Measurements from ENCODE around the gene GABRB1. TPM values are rescaled to one million over a fixed set of nuclear protein-coding genes. Genes with fewer than 3 reads are reported as not detected.

GABRB1 gene
- total and polyA plus RNA-seq, 2 experiments from 2014 or later, result not detected

- H3K79me2 ChIP-seq (ENCODE audit: insufficient read depth), result peaks cover 28% of the 10 kb centered on the region
- H3F3A ChIP-seq (ENCODE audit: insufficient read depth), result peaks cover 9% of the 10 kb centered on the region
- no peaks in the 10 kb centered on the region for H3K9me3 ChIP-seq (ENCODE audit: low read depth)
- H3K27me3 ChIP-seq (replicated peaks; ENCODE audit: insufficient read depth), result no peaks in the 10 kb centered on the region
- no peaks in the 10 kb centered on the region for H4K20me1 ChIP-seq (ENCODE audit: insufficient read depth)
- 66 to 74% methylated on average over 2 of the region's 2 CpGs for WGBS, 2 experiments (ENCODE audit: low coverage in 1 of 2, low lambda C conversion rate in 2 of 2, missing lambda C conversion rate in 2 of 2)
- no peak overlapping the region for H2AFZ ChIP-seq
- H3K4me1 ChIP-seq (ENCODE audit: insufficient read depth), result peaks cover 22% of the 10 kb centered on the region
- TF ChIP-seq EZH2 (IDR thresholded peaks at IDR 0.05; ENCODE audit: insufficient read depth, poor library complexity, severe bottlenecking) (no peak), EZH2phosphoT487 (IDR thresholded peaks at IDR 0.05; ENCODE audit: insufficient read depth, low read depth) (no peak)
- H3K4me3 ChIP-seq, result no peak overlapping the region
- DNase-seq, result no peak
- no peak overlapping the region for H3K4me2 ChIP-seq (ENCODE audit: unreplicated experiment)
- no peaks in the 10 kb centered on the region for H3K36me3 ChIP-seq (ENCODE audit: low read depth)
- H3K9me2 ChIP-seq (ENCODE audit: insufficient read depth), result no peaks in the 10 kb centered on the region
- no peak overlapping the region for H3K9ac ChIP-seq
- no peak overlapping the region for H3K27ac ChIP-seq
- in situ Hi-C loops (cut with MboI), result no loop called here
Observed at GRCh38 chr4:47465004-47465403, 433.6 kb downstream of the GABRB1 start.

DNA sequence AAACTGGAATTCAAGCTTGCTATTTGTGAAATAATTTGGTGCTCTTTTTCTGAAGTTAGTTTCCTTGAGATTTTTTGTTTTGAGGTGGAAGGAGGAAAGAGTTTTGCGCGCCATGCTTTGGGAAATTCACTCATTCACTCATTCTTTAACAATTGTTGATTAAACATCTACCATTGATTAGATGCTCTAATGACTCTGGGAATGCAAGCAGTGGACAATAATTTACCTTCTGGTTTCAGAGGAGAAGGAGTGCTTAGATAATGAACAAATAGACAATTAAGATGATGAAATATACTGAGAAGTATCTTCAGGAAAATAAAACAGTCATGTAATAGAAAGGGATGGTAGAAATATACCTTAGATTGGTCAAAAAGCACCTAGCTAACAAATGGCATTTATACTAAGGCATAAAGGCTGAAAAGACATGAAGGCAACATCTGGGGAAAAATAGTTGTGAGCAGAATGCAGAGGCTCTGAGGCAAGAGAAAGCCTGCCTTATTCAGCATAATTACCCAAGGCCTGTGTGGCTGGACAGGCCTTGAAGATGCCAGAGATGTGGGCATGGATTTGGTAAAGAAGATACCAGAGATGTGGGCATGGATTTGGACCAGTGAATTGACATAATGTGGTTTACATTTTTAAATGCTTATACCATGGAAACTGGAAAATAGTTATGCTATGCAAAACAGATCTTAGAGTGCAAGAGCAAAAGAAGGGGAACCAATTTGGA, 434.9 kb downstream of the GABRB1 start:
- Histone ChIP-seq H3K4me3 (no peak overlapping the region), H3K4me1 (ENCODE audit: insufficient read depth) (peaks cover 32% of the 10 kb centered on the region), H3K27ac (no peak overlapping the region), H3K27me3 (replicated peaks; ENCODE audit: insufficient read depth) (no peaks in the 10 kb centered on the region), H3K9ac (no peak overlapping the region), H3K9me3 (ENCODE audit: low read depth) (no peaks in the 10 kb centered on the region), H3K4me2 (ENCODE audit: unreplicated experiment) (no peak overlapping the region), H4K20me1 (ENCODE audit: insufficient read depth) (no peaks in the 10 kb centered on the region), H3K36me3 (ENCODE audit: low read depth) (no peaks in the 10 kb centered on the region), H2AFZ (no peak overlapping the region), H3K79me2 (ENCODE audit: insufficient read depth) (peaks cover 19% of the 10 kb centered on the region), H3F3A (ENCODE audit: insufficient read depth) (peaks cover 15% of the 10 kb centered on the region), H3K9me2 (ENCODE audit: insufficient read depth) (no peaks in the 10 kb centered on the region)
- TF ChIP-seq EZH2 (IDR thresholded peaks at IDR 0.05; ENCODE audit: insufficient read depth, poor library complexity, severe bottlenecking) (no peak), EZH2phosphoT487 (IDR thresholded peaks at IDR 0.05; ENCODE audit: insufficient read depth, low read depth) (no peak)
- in situ Hi-C loops (cut with MboI), result no loop called here
- 27 to 32% methylated on average over 2 of the region's 2 CpGs for WGBS, 2 experiments (ENCODE audit: low coverage in 1 of 2, low lambda C conversion rate in 2 of 2, missing lambda C conversion rate in 2 of 2)
- no peak for DNase-seq

DNA sequence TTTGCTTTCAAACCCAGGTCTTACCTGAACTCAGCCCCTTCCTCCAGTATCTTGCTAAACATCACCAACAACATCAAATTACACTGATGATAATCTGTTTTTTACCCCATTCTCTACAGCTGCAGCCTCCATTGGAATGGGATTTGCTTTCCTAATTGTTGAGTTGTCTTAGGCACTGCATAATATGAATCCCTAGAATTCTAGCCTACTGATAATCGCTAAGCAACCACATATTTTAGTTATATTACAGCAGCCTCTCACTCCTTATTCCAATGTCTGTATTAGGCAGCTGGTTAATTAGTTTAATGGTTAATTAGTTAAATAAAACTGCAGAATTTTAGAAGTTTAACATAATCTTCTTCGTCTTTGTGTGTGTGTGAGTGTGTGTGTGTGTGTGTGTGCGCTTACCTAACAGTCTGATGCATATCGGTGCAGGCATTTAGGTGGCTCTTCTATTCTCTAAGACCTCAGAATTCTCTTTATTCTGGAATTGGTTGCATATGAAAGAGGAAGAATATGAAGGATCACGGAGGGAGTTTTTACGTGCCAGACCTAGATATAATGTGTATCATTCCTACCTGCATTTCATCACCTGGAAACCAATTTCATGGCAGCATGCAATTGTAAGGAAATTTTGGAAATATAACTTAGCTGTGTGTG, 437.5 kb downstream of the GABRB1 start:
- in situ Hi-C loops (cut with MboI), result no loop called here
- Histone ChIP-seq H3K9me2 (ENCODE audit: insufficient read depth) (0 out of 2 replicates have a peak, but pooled peaks cover 7% of the 10 kb centered on the region), H3F3A (ENCODE audit: insufficient read depth) (peaks cover 15% of the 10 kb centered on the region), H3K9me3 (ENCODE audit: low read depth) (no peaks in the 10 kb centered on the region), H3K4me1 (ENCODE audit: insufficient read depth) (peaks cover 31% of the 10 kb centered on the region), H3K79me2 (ENCODE audit: insufficient read depth) (no peaks in the 10 kb centered on the region), H3K27ac (peak overlapping the region; percentile 14), H4K20me1 (ENCODE audit: insufficient read depth) (no peaks in the 10 kb centered on the region), H2AFZ (no peak overlapping the region), H3K4me3 (peak overlapping the region; percentile 36; the same call in 1 of the 2 replicates), H3K4me2 (ENCODE audit: unreplicated experiment) (peak overlapping the region; percentile 65), H3K27me3 (replicated peaks; ENCODE audit: insufficient read depth) (no peaks in the 10 kb centered on the region), H3K36me3 (ENCODE audit: low read depth) (no peaks in the 10 kb centered on the region), H3K9ac (no peak overlapping the region)
- DNase-seq, result peak; percentile 59
- TF ChIP-seq EZH2phosphoT487 (IDR thresholded peaks at IDR 0.05; ENCODE audit: insufficient read depth, low read depth) (no peak), EZH2 (IDR thresholded peaks at IDR 0.05; ENCODE audit: insufficient read depth, poor library complexity, severe bottlenecking) (no peak)
- WGBS, 2 experiments (ENCODE audit: low coverage in 1 of 2, low lambda C conversion rate in 2 of 2, missing lambda C conversion rate in 2 of 2), result 81 to 82% methylated on average over 6 of the region's 6 CpGs

DNA sequence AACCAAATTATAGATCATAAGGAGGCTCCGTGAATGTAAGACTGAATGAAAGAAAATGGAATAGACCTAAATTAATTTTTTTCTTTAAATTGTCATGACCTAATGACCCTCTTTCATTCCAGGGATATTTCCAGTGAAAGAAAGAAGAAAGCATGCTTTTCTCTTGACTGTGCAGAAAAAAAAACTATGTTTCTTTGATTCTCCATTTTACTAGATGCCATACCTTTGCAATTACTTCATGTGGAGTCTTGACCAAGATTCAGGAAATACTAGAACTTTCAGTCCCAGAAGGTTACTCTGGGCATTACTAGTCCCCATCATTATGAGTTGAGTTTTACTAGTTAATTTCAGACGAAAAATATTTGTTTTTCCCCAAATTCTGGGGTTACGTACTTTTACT, 438.6 kb downstream of the GABRB1 start:
- Histone ChIP-seq H3K9me3 (ENCODE audit: low read depth) (no peaks in the 10 kb centered on the region), H3K27me3 (replicated peaks; ENCODE audit: insufficient read depth) (no peaks in the 10 kb centered on the region), H2AFZ (0 out of 2 replicates have a peak overlapping the region, but pooled peaks have one; percentile 8), H3K9ac (no peak overlapping the region), H3F3A (ENCODE audit: insufficient read depth) (peaks cover 15% of the 10 kb centered on the region), H3K27ac (peak overlapping the region; percentile 14), H3K4me1 (ENCODE audit: insufficient read depth) (peaks cover 28% of the 10 kb centered on the region), H3K79me2 (ENCODE audit: insufficient read depth) (no peaks in the 10 kb centered on the region), H3K36me3 (ENCODE audit: low read depth) (no peaks in the 10 kb centered on the region), H3K4me3 (no peak overlapping the region), H4K20me1 (ENCODE audit: insufficient read depth) (no peaks in the 10 kb centered on the region), H3K4me2 (ENCODE audit: unreplicated experiment) (peak overlapping the region; percentile 10), H3K9me2 (ENCODE audit: insufficient read depth) (0 out of 2 replicates have a peak, but pooled peaks cover 7% of the 10 kb centered on the region)
- in situ Hi-C loops (cut with MboI), result no loop called here
- DNase-seq, result peak; percentile 62
- TF ChIP-seq EZH2 (IDR thresholded peaks at IDR 0.05; ENCODE audit: insufficient read depth, poor library complexity, severe bottlenecking) (no peak), EZH2phosphoT487 (IDR thresholded peaks at IDR 0.05; ENCODE audit: insufficient read depth, low read depth) (no peak)
- WGBS, 2 experiments (ENCODE audit: low coverage in 1 of 2, low lambda C conversion rate in 2 of 2, missing lambda C conversion rate in 2 of 2), result 78 to 79% methylated on average over 3 of the region's 3 CpGs
